ENCODE measurements around the gene GIGYF2. TPM values are rescaled to one million over a fixed set of nuclear protein-coding genes. Genes with fewer than 3 reads are reported as not detected.

GIGYF2 gene
- total RNA-seq, 1 experiment from 2014 or later = 60.6 TPM

GRCh38 chr2:232854082-232854481 lies 157.0 kb downstream of the GIGYF2 start:
- no peaks in the 10 kb centered on the region for H3K9me3 ChIP-seq (ENCODE audit: control insufficient read depth in 1 of 2, insufficient read depth in 1 of 2, low read depth in 1 of 2, low read length in 2 of 2)
- H3K36me3 ChIP-seq (ENCODE audit: control insufficient read depth in 1 of 2, insufficient read depth in 2 of 2, low read length in 2 of 2) = peaks cover 11 to 16% of the 10 kb centered on the region in 2 experiments; a peak in 3 of 4 replicates
- TF ChIP-seq ZNF274 (IDR thresholded peaks at IDR 0.05; ENCODE audit: low read depth, low read length) (no peak), JUND (IDR thresholded peaks at IDR 0.05) (peak; percentile 84), POLR2AphosphoS5 (IDR thresholded peaks at IDR 0.05; ENCODE audit: low read depth, low read length) (peak; percentile 48), ZFX (IDR thresholded peaks at IDR 0.05) (no peak), SRF (IDR thresholded peaks at IDR 0.05; ENCODE audit: low read depth) (no peak), CTCF (IDR thresholded peaks at IDR 0.05 in 2 of 3, conservative IDR thresholded peaks at IDR 0.05 in 1 of 3; ENCODE audit: borderline replicate concordance in 1 of 3, insufficient read depth in 1 of 3, low read depth in 2 of 3, low read length in 2 of 3) (no peak), RAD21 (IDR thresholded peaks at IDR 0.05; ENCODE audit: low read depth) (peak; percentile 28; the same call in 1 of the 2 replicates), TCF7L2 (IDR thresholded peaks at IDR 0.05; ENCODE audit: borderline replicate concordance, extremely low read depth, insufficient read depth, insufficient read length) (peak; percentile 30), CBX3 (IDR thresholded peaks at IDR 0.05; ENCODE audit: low read depth) (no peak), FOSL1 (IDR thresholded peaks at IDR 0.05; ENCODE audit: low read depth) (peak; percentile 83), REST (IDR thresholded peaks at IDR 0.05; ENCODE audit: low read depth) (no peak), CEBPB (IDR thresholded peaks at IDR 0.05; ENCODE audit: low read depth) (peak; percentile 64; the same call in 1 of the 2 replicates), SP1 (IDR thresholded peaks at IDR 0.05; ENCODE audit: low read depth) (peak; percentile 83), EGR1 (IDR thresholded peaks at IDR 0.05; ENCODE audit: low read depth) (peak; percentile 99), EZH2phosphoT487 (IDR thresholded peaks at IDR 0.05; ENCODE audit: borderline replicate concordance) (no peak), ELF1 (IDR thresholded peaks at IDR 0.05; ENCODE audit: borderline replicate concordance, low read depth) (no peak)
- TF ChIP-seq, protein P1, sequence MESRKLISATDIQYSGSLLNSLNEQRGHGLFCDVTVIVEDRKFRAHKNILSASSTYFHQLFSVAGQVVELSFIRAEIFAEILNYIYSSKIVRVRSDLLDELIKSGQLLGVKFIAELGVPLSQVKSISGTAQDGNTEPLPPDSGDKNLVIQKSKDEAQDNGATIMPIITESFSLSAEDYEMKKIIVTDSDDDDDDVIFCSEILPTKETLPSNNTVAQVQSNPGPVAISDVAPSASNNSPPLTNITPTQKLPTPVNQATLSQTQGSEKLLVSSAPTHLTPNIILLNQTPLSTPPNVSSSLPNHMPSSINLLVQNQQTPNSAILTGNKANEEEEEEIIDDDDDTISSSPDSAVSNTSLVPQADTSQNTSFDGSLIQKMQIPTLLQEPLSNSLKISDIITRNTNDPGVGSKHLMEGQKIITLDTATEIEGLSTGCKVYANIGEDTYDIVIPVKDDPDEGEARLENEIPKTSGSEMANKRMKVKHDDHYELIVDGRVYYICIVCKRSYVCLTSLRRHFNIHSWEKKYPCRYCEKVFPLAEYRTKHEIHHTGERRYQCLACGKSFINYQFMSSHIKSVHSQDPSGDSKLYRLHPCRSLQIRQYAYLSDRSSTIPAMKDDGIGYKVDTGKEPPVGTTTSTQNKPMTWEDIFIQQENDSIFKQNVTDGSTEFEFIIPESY (IDR thresholded peaks at IDR 0.05; ENCODE audit: extremely low read depth, insufficient replicate concordance, low read length) = no peak
- TF ChIP-seq, protein P2, sequence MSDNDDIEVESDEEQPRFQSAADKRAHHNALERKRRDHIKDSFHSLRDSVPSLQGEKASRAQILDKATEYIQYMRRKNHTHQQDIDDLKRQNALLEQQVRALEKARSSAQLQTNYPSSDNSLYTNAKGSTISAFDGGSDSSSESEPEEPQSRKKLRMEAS (IDR thresholded peaks at IDR 0.05) = peak; percentile 61
- TF ChIP-seq, protein P3, sequence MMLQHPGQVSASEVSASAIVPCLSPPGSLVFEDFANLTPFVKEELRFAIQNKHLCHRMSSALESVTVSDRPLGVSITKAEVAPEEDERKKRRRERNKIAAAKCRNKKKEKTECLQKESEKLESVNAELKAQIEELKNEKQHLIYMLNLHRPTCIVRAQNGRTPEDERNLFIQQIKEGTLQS (IDR thresholded peaks at IDR 0.05) = no peak
- H3K4me3 ChIP-seq (replicated peaks in 1 of 2; ENCODE audit: low read depth in 1 of 2, low read length in 2 of 2) = peak overlapping the region in 1 of 2 experiments; percentile 41; a peak in 2 of 4 replicates
- H3K4me2 ChIP-seq (ENCODE audit: low read length) = peak overlapping the region; percentile 75
- H3K79me2 ChIP-seq (ENCODE audit: insufficient read depth, low read length) = no peaks in the 10 kb centered on the region
- no peaks in the 10 kb centered on the region for H4K20me1 ChIP-seq (ENCODE audit: insufficient read depth)
- peaks cover 54 to 64% of the 10 kb centered on the region in 2 experiments for H3K4me1 ChIP-seq (ENCODE audit: control insufficient read depth in 1 of 2, insufficient read depth in 2 of 2, low read length in 2 of 2)
- H3K9me2 ChIP-seq (ENCODE audit: insufficient read depth) = no peaks in the 10 kb centered on the region
- intact Hi-C loops (cut with micrococcal nuclease) = loop anchor here (5.0 kb wide), 1 partner anchor 128 kb away; no protein-coding TSS in a partner anchor
- H2AFZ ChIP-seq (ENCODE audit: low read depth, low read length, poor library complexity, severe bottlenecking) = no peak overlapping the region
- no TSS peak for BruUV-seq (replicated peaks)
- ChIA-PET POLR2A (interaction anchor here (1.0 to 2.0 kb wide), 2 partner anchors 393 to 397 kb away, joined by 4 to 5 read pairs; partner anchors contain the start of gene ATG16L1), RAD21 (ENCODE audit: low non-redundant PET in 1 of 2, low total read pairs in 2 of 2, uncharacterized antibody in 2 of 2, unreplicated experiment in 2 of 2) (interaction anchor here (1.7 to 1.8 kb wide), 2 partner anchors 127 to 174 kb away, joined by 6 to 7 read pairs; no protein-coding TSS in a partner anchor), CTCF (interaction anchor here (0.6 to 2.9 kb wide), 9 partner anchors 12 to 391 kb away, joined by 3 to 32 read pairs (median 4); partner anchors contain the start of gene SNORC)
- ATAC-seq = peak; percentile 58
- peak overlapping the region; percentile 72; the same call in 1 of the 2 replicates for H3K27ac ChIP-seq (ENCODE audit: low read depth, low read length)
- H3K9ac ChIP-seq (ENCODE audit: low read length) = peak overlapping the region; percentile 31; the same call in 1 of the 2 replicates
- H3K27me3 ChIP-seq (ENCODE audit: insufficient read depth, low read length) = no peaks in the 10 kb centered on the region
- DNase-seq (ENCODE audit: low read depth, low spot score) = peak; percentile 78

Data from HCT116 (cell line).